ENCODE results near the gene IPPK.

GRCh38 chr9:92617195-92617813 lies 52.6 kb downstream of the IPPK start:
- TF ChIP-seq CTCF (IDR thresholded peaks at IDR 0.05 in 2 of 3, conservative IDR thresholded peaks at IDR 0.05 in 1 of 3; ENCODE audit: borderline replicate concordance in 1 of 3, insufficient read depth in 1 of 3, low read depth in 2 of 3, low read length in 2 of 3) = no peak
- TF ChIP-seq POLR2AphosphoS5 (IDR thresholded peaks at IDR 0.05; ENCODE audit: low read depth, low read length) = no peak

Data from HCT116 (cell line).